Ishikawa (cell line): ENCODE measurements around the gene ZNHIT3.

Source experiments
- CEBPB ChIP-seq: IDR thresholded peaks from 2 replicates; pipeline ENCODE4 v1.6.1; 2012
- CREB1 ChIP-seq: IDR thresholded peaks from 2 replicates; pipeline ENCODE4 v1.6.1; 2012; ENCODE audit warnings: low read depth
- EGR1 ChIP-seq: IDR thresholded peaks from 2 replicates; pipeline ENCODE4 v1.6.1; 2012
- EP300 ChIP-seq: IDR thresholded peaks from 2 replicates; pipeline ENCODE4 v1.6.1; 2012; ENCODE audit warnings: borderline replicate concordance
- NFIC ChIP-seq: IDR thresholded peaks from 2 replicates; pipeline ENCODE4 v1.6.1; 2012
- RAD21 ChIP-seq: IDR thresholded peaks from 2 replicates; pipeline ENCODE4 v1.6.1; 2012; ENCODE audit warnings: low read depth
- TAF1 ChIP-seq: IDR thresholded peaks from 2 replicates; pipeline ENCODE4 v1.6.1; 2012; ENCODE audit warnings: low read depth, mild to moderate bottlenecking
- TCF12 ChIP-seq: IDR thresholded peaks from 2 replicates; pipeline ENCODE4 v1.6.1; 2012; ENCODE audit warnings: low read depth
- YY1 ChIP-seq: IDR thresholded peaks from 2 replicates; pipeline ENCODE4 v1.6.1; 2012; ENCODE audit warnings: low read depth
- ZBTB7A ChIP-seq: IDR thresholded peaks from 2 replicates; pipeline ENCODE4 v1.6.1; 2012; ENCODE audit warnings: low read depth
- TF ChIP-seq, protein P1 (sequence below): IDR thresholded peaks from 2 replicates; pipeline ENCODE4 v1.6.1; 2012
- TF ChIP-seq, protein P2 (sequence below): IDR thresholded peaks from 2 replicates; pipeline ENCODE4 v1.6.1; 2012
- TF ChIP-seq, protein P3 (sequence below): IDR thresholded peaks from 2 replicates; pipeline ENCODE4 v1.6.1; 2012; ENCODE audit warnings: low read depth, mild to moderate bottlenecking

DNA sequence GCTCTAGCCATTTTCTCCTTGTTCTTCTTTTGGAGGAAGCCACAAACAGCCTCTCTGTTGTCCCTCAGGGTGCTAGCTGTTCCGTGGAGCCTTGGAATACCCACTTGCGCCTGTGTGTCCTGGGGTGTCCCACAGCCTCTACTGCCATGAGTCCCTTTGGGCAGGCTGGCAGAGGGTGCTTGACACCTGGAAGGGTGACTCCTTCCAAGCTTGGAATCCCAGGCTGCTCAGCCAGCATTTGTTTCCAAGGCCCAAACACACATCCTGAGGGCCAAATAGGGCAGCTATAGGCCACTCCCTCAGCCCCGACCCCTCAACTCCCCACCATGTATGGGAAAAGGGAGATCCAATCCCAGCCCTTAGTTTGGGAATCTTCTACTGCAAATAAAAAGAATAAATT lies 14.9 kb downstream of the ZNHIT3 start:
- TF ChIP-seq CEBPB (no peak), TAF1 (no peak), RAD21 (no peak), EP300 (no peak), YY1 (no peak), CREB1 (no peak), ZBTB7A (no peak), TCF12 (no peak), NFIC (no peak), EGR1 (no peak)
- TF ChIP-seq, protein P1, sequence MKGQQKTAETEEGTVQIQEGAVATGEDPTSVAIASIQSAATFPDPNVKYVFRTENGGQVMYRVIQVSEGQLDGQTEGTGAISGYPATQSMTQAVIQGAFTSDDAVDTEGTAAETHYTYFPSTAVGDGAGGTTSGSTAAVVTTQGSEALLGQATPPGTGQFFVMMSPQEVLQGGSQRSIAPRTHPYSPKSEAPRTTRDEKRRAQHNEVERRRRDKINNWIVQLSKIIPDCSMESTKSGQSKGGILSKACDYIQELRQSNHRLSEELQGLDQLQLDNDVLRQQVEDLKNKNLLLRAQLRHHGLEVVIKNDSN = no peak
- TF ChIP-seq, protein P2, sequence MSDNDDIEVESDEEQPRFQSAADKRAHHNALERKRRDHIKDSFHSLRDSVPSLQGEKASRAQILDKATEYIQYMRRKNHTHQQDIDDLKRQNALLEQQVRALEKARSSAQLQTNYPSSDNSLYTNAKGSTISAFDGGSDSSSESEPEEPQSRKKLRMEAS = no peak
- TF ChIP-seq, protein P3, sequence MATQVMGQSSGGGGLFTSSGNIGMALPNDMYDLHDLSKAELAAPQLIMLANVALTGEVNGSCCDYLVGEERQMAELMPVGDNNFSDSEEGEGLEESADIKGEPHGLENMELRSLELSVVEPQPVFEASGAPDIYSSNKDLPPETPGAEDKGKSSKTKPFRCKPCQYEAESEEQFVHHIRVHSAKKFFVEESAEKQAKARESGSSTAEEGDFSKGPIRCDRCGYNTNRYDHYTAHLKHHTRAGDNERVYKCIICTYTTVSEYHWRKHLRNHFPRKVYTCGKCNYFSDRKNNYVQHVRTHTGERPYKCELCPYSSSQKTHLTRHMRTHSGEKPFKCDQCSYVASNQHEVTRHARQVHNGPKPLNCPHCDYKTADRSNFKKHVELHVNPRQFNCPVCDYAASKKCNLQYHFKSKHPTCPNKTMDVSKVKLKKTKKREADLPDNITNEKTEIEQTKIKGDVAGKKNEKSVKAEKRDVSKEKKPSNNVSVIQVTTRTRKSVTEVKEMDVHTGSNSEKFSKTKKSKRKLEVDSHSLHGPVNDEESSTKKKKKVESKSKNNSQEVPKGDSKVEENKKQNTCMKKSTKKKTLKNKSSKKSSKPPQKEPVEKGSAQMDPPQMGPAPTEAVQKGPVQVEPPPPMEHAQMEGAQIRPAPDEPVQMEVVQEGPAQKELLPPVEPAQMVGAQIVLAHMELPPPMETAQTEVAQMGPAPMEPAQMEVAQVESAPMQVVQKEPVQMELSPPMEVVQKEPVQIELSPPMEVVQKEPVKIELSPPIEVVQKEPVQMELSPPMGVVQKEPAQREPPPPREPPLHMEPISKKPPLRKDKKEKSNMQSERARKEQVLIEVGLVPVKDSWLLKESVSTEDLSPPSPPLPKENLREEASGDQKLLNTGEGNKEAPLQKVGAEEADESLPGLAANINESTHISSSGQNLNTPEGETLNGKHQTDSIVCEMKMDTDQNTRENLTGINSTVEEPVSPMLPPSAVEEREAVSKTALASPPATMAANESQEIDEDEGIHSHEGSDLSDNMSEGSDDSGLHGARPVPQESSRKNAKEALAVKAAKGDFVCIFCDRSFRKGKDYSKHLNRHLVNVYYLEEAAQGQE = no peak
